GM21381 (cell line): Measurements from ENCODE around the gene DYRK4.
A peak's percentile ranks its signal among the peaks of the same experiment; 100 is the strongest.

Experiments used
- ATAC-seq: cut with Tn5 transposase; IDR thresholded peaks from one replicate; pipeline ENCODE4 v1.9.1; 2021; ENCODE audit warnings: mild to moderate bottlenecking, moderate library complexity; ENCODE audit not compliant: unreplicated experiment

Gene DYRK4

GRCh38 chr12:4610481-4610880 lies 48.5 kb downstream of the DYRK4 start:
- no peak for ATAC-seq

- ATAC-seq, result no peak
These were observed 53.7 kb downstream of the DYRK4 start for GRCh38 chr12:4615667-4616066.

- no peak for ATAC-seq
These were observed 59.5 kb downstream of the DYRK4 start for GRCh38 chr12:4621511-4621910.

DNA sequence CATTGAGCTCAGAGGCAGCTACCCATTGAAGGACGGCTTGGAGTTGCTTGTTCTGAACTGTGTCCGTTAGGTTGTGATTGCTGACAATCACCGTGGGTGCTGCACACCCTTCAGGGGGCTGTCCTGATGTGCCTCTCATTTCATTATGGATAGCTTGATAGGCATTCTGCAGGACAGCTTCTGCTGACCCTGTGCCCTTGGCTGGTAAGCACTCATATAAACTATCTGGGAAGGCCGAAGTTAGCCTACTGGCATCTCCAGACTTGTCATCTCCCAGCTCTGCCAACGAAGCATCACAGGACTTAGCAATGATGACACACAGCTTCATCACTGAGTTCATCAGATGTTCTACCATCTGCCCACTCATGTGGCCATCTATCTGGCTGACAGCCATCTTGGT lies 64.5 kb downstream of the DYRK4 start:
- ATAC-seq, result no peak

- ATAC-seq, result no peak
These were observed 66.4 kb downstream of the DYRK4 start for GRCh38 chr12:4628406-4628805.

GRCh38 chr12:4630262-4630661 lies 68.3 kb downstream of the DYRK4 start:
- ATAC-seq, result no peak

GRCh38 chr12:4643747-4644146 lies 81.7 kb downstream of the DYRK4 start:
- ATAC-seq, result no peak

- ATAC-seq, result no peak
These were observed 83.0 kb downstream of the DYRK4 start for GRCh38 chr12:4645023-4645422.

- no peak for ATAC-seq
These were observed 86.1 kb downstream of the DYRK4 start for GRCh38 chr12:4648104-4648500.

GRCh38 chr12:4648501-4649357 lies 86.7 kb downstream of the DYRK4 start, which contains the start of the genes AKAP3 and NDUFA9:
TSS of gene AKAP3 (minus strand) at chr12:4649051. CDS start at chr12:4638196, 10,855 bp downstream.
TSS of gene NDUFA9 (plus strand) at chr12:4649114. CDS start at chr12:4649127, 13 bp downstream.
- ATAC-seq, result peak; percentile 90

- ATAC-seq, result no peak
These were observed 87.3 kb downstream of the DYRK4 start for GRCh38 chr12:4649358-4649661.

GRCh38 chr12:4653257-4653656 lies 91.2 kb downstream of the DYRK4 start:
- ATAC-seq, result no peak

DNA sequence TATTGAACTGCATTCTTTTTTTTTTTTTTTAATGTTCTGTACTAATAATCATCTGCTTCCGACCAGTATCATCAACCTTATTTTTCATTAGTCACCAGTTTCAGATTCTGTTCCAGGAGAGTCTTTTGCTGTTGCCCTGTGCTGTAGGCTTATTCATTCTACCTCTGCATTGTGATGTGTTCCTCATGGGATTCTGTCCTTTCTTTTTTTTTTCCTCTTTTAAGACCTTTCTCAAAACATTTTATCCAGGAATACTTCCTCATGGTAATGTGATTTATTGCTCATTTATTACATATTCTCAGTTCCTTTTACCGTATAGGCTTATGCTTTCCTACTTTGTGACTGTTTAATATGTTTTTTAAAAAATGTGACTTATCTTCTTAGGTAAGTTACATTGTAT lies 91.7 kb downstream of the DYRK4 start:
- ATAC-seq, result no peak
